ENCODE results near the gene PCSK6.
"Not testable (repeated sequence)": the region's sequence is repeated elsewhere in the genome, so short reads cannot be mapped to it uniquely, and the experiment has no call there.

The PCSK6 gene

DNA sequence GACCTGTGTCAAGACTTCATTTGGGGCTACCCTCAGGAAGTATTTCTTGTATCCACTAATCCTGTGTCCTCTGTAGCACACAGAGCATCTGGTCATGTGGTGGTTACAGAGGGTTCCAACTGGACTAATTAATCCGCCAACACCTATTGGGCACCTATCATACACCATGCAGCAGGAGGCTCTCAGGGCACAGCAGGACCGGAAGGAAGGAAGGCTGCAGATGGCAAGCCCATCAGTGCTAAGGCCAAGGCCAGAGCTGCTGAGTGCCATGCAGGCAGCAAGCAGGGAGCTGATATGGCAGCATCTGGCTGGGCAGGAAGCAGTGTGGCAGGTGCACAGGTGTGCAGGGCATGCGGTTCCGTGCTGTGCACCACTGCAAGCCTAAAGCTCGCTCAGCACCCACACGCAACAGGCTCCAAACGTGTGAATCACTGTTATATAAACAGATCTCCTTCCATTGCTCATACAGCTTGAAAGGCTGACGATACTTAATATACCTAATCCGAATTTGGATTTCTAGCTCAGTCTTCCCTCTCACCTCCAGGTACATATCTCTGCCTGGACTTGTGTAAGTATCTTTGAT lies 130.1 kb downstream of the PCSK6 start:
- no peak for DNase-seq (ENCODE audit: low read depth, low spot score)

DNA sequence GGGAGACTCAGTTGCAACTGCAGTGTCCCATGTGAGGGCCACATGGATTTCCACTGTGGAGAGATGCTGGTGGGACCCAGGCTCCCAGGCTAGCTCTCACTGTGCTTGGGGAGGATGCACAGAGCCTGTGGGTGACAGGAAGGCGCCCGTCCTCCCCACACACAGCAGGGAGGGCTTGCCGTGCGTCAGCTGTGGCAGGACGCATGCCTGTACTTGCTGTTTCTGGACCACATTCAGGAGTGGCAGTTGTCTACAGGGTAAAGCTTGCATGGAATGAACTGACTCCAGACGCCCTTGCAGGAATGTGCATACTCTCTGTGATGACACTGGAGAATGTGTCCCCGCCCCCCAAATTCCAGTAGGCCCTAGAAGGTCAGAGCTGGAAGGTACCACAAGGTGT lies 130.6 kb downstream of the PCSK6 start:
- DNase-seq (ENCODE audit: low read depth, low spot score) = peak; percentile 34

DNA sequence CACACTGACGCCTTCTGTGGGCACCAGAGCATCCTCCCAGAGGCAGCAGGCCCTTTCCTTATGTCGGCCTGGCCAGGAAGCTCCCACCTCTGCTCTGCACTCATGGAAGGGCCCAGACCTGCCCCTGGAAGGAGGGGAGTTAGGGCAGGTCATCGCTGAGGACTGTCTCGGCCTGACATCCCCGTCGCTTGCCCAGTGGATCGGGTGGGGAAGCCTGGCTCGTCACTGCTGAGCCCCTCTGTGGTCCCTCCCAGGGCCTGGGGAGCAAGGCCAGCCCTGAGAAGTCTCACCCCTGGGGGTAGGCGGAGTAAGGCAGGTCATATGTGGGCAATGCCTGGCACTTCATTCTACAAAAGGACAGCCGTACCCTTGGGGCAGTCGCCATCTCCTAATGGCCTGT lies 131.6 kb downstream of the PCSK6 start:
- DNase-seq (ENCODE audit: low read depth, low spot score) = no peak

GRCh38 chr15:101357333-101357732 lies 132.2 kb downstream of the PCSK6 start:
- no peak for DNase-seq (ENCODE audit: low read depth, low spot score)

- not testable (repeated sequence) for DNase-seq (ENCODE audit: low read depth, low spot score)
Measured at GRCh38 chr15:101356512-101357172, 132.9 kb downstream of the PCSK6 start.

DNA sequence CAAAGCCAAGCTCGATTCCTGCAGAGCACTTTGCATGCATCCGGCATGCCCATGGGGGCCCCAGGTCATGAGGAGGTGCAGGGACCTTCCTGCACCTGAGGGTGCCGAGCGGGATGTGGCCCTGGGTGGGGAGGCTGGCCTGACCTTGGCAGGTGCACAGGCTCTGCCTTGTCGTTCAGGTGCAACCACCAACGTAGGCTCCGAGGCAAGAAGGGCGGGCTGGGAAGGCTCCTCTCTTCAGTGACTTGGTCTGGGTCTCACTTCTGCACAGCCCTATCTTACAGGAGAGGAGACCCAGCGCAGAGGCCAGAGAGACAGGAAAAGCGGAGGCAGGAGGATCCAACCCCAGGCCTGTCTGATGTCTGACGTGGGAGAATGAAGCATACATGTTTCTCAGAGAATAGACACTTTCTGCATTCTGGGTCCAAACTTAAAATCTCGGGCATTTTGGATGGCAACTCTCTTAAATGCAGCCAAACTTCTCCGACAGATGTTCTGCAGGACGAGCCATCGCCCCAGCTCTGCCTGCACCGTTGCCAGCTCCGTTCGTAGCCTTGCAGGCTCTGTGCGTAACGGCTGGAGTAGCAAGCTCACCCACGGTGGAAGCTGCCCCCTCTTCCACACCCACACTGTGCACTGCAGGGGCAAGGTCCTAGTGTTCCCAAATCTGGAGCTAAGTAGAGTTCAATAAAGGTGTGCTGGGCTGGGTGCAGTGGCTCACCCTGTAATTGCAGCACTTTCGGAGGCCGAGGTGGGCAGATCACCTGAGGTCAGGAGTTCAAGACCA lies 133.6 kb downstream of the PCSK6 start:
- DNase-seq (ENCODE audit: low read depth, low spot score) = no peak

GRCh38 chr15:101354891-101355623 lies 134.4 kb downstream of the PCSK6 start:
- DNase-seq (ENCODE audit: low read depth, low spot score) = no peak

DNA sequence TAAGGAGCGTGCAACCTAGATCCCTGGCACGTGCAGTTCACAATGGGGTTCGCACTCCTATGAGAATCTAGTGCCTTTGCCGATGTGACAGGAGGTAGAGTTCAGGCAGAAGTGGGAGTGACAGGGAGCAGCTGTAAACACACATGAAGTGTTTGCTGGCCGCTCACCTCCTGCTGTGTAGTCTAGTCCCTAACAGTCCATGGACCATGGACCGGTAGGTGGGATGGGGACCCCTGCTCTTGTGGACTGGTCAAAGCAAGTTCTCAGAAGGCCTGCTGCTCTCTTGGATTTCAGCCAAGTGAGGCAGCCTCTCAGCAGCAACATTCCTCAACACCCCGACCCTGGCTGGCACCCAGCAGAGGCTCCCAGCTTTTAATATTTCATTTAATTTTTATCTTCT lies 136.3 kb downstream of the PCSK6 start:
- no peak for DNase-seq (ENCODE audit: low read depth, low spot score)

- no peak for DNase-seq (ENCODE audit: low read depth, low spot score)
Measured at GRCh38 chr15:101351736-101352135, 137.8 kb downstream of the PCSK6 start.

GRCh38 chr15:101349047-101349951 lies 140.2 kb downstream of the PCSK6 start:
- peak; percentile 31 for DNase-seq (ENCODE audit: low read depth, low spot score)

DNA sequence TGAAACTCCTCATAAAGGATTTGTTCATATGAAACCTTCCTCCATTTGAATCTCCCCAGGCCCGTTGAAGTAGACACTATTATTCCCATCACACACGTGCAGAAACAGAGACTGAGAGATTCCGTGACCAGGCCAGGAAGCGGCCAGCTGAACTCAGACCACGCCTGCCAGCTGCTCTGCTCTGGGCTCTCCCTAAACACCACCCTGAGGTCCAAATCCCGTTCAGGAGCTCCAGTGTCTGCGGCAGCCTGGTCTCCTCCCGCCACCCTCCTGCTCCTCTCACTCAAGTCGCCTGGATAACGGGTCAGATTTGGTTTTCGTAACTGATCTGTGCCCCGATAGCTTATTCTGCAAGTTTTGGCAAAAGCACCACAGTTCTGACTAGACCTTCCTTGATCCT lies 140.9 kb downstream of the PCSK6 start:
- no peak for DNase-seq (ENCODE audit: low read depth, low spot score)

GRCh38 chr15:101348015-101348414 lies 141.5 kb downstream of the PCSK6 start:
- no peak for DNase-seq (ENCODE audit: low read depth, low spot score)

DNA sequence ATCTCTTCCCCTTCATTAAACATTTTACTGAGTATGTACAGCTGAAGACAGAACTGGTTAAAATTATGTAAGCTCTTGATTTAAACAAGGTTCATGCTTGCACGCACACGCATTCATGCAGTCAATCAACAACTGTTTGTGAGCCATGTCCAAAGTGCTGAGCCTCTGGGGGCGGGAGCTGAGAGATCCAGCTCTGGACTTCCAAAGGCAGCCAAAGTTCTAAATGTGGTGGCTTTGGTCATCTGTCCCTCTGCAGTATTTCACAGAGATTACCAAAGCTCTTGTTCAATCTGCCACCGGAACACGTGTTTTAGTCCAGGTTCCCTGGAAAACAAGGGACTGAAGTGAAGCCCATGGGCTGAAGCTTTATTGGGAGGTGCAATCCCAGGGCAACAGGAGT lies 142.1 kb downstream of the PCSK6 start:
- no peak for DNase-seq (ENCODE audit: low read depth, low spot score)

- DNase-seq (ENCODE audit: low read depth, low spot score) = no peak
Measured at GRCh38 chr15:101346928-101347327, 142.6 kb downstream of the PCSK6 start.

- no peak for DNase-seq (ENCODE audit: low read depth, low spot score)
Measured at GRCh38 chr15:101342056-101342455, 147.5 kb downstream of the PCSK6 start.

GRCh38 chr15:101338502-101339057 lies 150.9 kb downstream of the PCSK6 start:
- DNase-seq (ENCODE audit: low read depth, low spot score) = no peak

- no peak for DNase-seq (ENCODE audit: low read depth, low spot score)
Measured at GRCh38 chr15:101337976-101338375, 151.5 kb downstream of the PCSK6 start.

GRCh38 chr15:101333907-101334789 lies 155.4 kb downstream of the PCSK6 start:
- DNase-seq (ENCODE audit: low read depth, low spot score) = not testable (repeated sequence)

- no peak for DNase-seq (ENCODE audit: low read depth, low spot score)
Measured at GRCh38 chr15:101332061-101332467, 157.4 kb downstream of the PCSK6 start.

- no peak for DNase-seq (ENCODE audit: low read depth, low spot score)
Measured at GRCh38 chr15:101329867-101330380, 159.6 kb downstream of the PCSK6 start.
